CD4-positive, alpha-beta T cell treated with Interleukin-10 for 1 hour (primary cell): ENCODE data around the gene RAN.
A peak's percentile ranks its signal among the peaks of the same experiment; 100 is the strongest.
"Not testable (repeated sequence)": the region's sequence is repeated elsewhere in the genome, so short reads cannot be mapped to it uniquely, and the experiment has no call there.

Experiments
- DNase-seq: peaks from one replicate; pipeline ENCODE4 v3.0.0-alpha.2; 2020

RAN gene

DNA sequence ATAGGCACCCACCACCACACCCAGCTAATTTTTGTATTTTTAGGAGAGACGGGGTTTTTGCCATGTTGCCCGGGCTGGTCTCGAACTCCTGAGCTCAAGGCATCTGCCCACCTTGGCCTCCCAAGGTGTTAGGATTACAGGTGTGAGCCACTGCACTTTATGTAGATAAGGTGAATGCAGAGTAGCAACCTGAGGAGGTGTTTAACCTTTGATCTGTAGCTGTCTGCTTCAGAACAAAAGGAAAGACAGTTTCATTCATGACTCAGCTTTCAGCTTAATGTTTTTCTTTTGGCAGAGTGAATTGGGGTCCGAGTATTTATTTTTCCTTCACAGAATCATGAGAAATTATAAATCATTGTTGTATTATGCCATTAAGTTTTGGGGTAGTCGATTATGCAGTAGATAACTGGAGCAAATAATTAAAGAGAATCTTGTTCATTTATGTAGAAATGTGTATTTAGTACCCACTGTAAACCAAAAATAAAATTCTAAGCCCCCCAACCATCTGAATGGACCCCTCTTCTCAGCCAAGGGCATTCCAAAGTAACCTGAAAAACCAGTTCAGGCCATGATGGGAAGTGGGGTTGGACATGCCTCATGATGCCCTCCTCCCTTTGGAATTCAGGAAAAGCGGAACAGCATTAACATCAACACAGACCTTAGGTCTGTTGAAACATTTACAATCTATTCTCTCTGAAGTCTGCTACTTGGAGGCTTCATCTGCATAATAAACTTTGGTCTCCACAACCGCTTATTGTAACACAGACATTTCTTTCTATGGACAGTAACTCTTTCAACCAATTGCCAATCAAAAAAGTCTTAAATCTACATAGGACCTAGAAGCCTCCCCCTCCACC lies 22.1 kb upstream of the RAN start:
- no peak for DNase-seq

DNA sequence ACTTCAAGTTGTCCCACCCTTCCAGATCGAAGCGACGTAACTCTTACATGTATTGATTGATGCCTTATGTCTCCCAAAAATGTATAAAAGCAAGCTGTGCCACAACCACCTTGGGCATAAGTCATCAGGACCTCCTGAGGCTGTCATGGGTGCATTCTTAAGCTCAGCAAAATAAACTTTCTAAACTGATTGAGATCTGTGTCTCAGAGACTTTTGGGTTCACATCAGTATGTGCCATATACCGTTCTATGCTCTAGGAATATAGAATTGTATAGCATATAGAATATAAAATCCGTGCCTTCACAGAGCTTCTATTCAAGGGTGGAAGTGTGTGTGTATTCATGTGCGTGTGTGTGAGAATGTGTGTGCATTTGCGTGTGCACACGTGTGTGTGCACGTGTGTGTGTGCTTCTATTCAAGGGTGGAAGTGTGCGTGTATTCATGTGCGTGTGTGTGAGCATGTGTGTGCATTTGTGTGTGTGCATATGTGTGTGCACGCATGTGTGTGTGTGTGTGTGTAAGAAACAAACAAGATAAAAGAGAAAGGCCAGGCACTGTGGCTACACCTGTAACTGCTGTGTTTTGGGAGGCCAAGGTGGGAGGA lies 21.3 kb upstream of the RAN start:
- no peak for DNase-seq

- no peak for DNase-seq
Observed at GRCh38 chr12:130856088-130856487, 15.8 kb upstream of the RAN start.

- DNase-seq = no peak
Observed at GRCh38 chr12:130858084-130858483, 13.8 kb upstream of the RAN start.

GRCh38 chr12:130859161-130859560 lies 12.7 kb upstream of the RAN start:
- DNase-seq = no peak

- no peak for DNase-seq
Observed at GRCh38 chr12:130860311-130860710, 11.6 kb upstream of the RAN start.

- no peak for DNase-seq
Observed at GRCh38 chr12:130862161-130862560, 9.7 kb upstream of the RAN start.

- not testable (repeated sequence) for DNase-seq
Observed at GRCh38 chr12:130862771-130863170, 9.1 kb upstream of the RAN start.

DNA sequence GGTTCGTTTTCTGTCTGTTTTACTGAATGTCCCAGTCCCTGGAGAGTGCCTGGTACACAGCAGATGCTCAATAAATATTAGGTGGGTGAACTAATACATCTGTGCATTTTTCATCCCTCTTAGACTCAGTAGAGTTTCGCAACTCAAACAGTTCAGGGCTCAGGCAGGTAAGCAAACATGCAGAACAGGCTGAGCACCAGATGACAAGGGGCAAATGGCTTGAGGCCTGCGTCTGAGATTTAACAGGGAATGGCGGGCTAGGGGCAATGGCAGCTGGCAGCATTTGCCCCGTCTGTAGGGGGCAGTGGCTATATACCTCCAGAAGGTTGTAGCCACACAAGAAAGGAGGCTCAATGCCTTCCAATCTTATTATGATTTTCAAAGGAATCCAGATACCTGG lies 8.6 kb upstream of the RAN start:
- DNase-seq = no peak

GRCh38 chr12:130868412-130868811 lies 3.5 kb upstream of the RAN start:
- DNase-seq = peak; percentile 52

GRCh38 chr12:130870442-130871285 lies 1.2 kb upstream of the RAN start:
- peak; percentile 78 for DNase-seq

GRCh38 chr12:130872179-130873096 lies 572 bp downstream of the RAN start:
- DNase-seq = peak; percentile 58

DNA sequence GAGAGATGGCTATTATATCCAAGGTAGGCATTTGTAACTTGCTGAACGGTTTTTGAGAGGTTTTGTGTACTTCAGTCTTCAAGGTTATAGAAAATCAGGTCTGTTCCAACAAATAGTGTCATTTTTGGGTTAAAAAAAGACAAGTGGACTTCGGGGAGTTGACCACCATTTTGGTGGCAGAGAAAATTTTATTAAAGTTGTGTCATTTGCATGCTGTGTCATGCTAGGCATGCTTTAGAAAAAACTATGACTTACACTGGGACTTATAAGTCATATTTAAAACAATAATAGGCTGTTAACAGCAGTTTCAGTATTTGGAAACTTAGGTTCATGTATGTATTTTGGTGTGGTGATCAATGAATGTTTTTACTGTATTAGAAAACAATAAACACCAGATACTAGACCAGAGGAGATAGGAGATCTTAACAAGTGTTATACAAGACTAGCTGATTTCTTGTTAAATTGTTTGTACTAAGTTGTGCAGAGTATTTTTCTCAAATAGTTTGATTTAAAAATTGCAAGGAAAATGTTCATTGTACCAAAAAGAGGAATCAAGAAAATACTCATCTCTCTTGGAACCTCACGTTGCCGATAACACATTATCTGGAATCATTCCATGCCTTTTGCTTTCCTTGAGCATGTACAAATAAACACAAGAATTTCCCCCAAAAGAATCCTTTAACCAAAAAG lies 1.4 kb downstream of the RAN start:
- DNase-seq = no peak

GRCh38 chr12:130873825-130874224 lies 2.0 kb downstream of the RAN start:
- no peak for DNase-seq

GRCh38 chr12:130874696-130875095 lies 2.8 kb downstream of the RAN start:
- no peak for DNase-seq

DNA sequence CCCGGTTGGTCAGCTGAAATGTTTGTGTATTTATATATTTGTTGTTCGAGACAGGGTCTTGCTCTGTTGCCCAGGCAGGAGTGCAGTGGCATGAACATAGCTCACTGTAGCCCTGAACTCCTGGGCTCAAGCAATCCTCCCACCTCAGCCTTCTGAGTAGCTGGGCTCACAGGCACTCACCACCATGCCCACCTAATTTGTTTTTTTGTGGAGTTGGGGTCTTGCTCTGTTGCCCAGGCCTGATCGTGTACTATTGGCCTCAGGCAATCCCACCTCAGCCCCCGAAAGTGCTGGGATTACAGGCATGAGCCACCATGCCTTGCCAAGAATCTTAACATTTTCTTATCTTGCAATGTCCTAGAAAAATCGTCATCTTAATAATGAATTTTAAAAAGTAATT lies 3.3 kb downstream of the RAN start:
- DNase-seq = no peak

GRCh38 chr12:130875708-130876107 lies 3.8 kb downstream of the RAN start:
- DNase-seq = not testable (repeated sequence)

DNA sequence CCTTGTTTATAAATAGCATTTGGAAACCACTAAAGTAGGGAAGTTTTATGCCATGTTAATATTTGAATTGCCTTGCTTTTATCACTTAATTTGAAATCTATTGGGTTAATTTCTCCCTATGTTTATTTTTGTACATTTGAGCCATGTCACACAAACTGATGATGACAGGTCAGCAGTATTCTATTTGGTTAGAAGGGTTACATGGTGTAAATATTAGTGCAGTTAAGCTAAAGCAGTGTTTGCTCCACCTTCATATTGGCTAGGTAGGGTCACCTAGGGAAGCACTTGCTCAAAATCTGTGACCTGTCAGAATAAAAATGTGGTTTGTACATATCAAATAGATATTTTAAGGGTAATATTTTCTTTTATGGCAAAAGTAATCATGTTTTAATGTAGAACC lies 4.4 kb downstream of the RAN start:
- no peak for DNase-seq

GRCh38 chr12:130876758-130877157 lies 4.9 kb downstream of the RAN start:
- DNase-seq = no peak

DNA sequence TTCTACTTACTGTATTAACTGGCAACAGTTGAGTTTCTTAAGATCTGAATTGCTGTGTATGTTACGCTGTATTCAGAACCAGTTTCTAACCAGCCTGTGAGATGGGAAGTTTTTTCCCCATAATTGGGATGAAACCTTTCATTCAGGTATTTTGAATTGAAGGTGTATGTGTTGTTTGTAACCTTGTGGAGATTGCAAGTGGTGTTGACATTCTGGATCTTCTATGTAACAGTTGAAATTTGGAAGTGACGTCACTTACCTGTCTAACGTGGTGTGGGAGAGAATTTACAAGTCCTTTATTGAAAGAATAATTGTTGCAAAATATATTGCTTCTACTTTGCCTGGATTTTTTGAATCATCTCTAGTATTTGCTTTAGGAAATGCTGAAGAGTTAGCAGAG lies 5.5 kb downstream of the RAN start:
- no peak for DNase-seq

DNA sequence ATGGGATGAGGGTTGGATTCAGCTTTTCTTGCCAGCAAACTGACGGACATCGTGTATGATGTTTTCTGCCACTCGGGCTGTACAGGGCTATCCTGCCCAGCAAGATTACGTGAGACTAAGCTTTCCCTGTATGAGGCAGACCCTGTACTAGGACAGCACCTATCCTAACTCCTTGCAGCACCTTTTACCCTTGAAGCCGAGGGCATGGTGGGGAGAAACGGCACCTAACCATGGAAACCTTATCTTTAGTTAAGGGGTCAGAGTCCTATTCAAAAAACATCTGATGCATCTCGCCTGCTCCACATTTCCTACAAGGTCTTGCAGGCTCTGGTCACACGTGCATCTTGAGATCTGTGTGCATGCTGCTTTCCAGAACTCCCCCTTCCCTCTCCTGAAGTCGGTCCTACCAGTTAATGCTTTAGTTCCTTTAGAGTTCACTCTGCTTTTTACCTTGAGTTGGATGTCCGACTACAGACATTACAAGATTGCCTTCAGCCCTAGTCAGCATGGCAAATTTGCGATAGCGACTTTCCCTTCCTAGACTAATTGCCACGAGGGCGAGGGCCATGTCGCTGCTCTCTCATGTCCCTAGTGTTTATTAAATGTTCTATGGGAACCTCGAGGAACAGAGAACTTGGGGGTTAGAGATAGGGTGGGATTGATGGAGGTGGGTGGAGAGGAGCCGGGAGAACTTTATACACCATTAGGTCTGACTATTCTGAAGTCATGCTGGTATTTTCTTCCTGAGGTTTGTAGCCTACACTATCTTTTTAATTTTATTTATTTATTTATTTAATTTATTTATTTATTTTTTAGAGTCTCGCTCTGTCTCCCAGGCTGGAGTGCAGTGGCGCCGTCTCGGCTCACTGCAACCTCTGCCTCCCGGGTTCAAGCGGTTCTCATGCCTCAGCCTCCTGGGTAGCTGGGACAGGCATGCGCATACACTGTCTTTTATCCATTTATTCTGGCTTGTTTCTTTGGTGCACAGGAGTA lies 6.6 kb downstream of the RAN start:
- DNase-seq = no peak
